ENCODE measurements around the gene IL16.
"Not testable (repeated sequence)": the region's sequence is repeated elsewhere in the genome, so short reads cannot be mapped to it uniquely, and the experiment has no call there.

IL16 gene

DNA sequence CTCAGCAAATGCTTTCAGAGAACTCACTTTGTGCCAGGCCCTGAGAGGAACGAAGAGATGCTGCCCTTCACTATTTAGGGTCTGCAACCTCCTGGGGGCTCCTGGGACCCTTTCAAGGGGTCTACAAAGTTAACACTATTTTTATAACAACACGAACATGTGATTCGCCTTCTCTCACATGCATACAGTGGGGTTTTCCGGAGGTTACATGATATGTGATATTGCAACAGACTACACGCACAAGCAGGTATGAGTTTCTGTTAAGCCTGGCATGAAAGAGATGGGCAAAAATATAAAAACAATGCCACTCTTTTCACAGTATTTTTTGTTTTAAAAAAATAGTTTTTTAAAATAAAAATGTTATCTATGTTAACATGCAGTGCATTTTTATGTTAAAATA is 117.0 kb downstream of the IL16 start:
- no peak for DNase-seq (ENCODE audit: low read depth)

DNA sequence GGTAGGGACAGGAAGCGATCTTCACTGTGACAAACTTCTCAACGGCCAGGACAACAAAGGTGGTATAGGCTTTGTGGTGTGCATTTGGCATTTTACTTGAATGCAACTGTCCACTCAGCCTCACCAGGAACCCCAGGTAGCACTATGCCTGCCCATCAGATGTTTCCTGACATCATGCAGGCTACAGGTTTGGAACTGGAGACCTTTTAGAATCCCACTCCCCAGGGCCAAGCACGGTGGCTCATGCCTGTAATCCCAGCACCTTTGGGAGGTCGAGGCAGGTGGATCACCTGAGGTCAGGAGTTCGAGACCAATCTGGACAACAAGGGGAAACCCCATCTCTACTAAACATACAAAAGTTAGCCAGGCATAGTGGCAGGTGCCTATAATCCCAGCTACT is 117.7 kb downstream of the IL16 start:
- no peak for DNase-seq (ENCODE audit: low read depth)

GRCh38 chr15:81315452-81316175 is 118.9 kb downstream of the IL16 start:
- no peak for DNase-seq (ENCODE audit: low read depth)

- DNase-seq (ENCODE audit: low read depth): no peak
Measured at GRCh38 chr15:81316267-81316666, 119.6 kb downstream of the IL16 start.

DNA sequence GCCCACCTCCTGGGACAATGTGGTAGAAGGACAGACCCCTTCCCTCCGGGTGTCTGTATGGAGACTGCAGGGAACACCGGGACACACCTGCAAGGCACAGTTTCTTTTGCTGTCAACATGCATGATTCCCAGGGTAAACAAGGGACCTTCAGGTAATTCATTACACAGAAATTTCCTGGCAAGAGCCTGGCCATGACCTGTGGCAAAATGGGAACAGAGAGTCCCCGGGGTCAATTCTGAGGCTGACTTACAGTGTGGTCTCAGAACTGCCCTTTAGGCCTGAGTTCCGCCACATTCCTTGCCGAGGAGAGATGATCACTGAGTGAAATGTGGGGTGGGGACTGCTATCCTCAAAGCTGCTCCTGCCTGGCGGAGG is 121.0 kb downstream of the IL16 start:
- DNase-seq (ENCODE audit: low read depth): no peak

GRCh38 chr15:81321667-81322066 is 125.0 kb downstream of the IL16 start:
- no peak for DNase-seq (ENCODE audit: low read depth)

GRCh38 chr15:81322676-81323253 is 126.1 kb downstream of the IL16 start:
- no peak for DNase-seq (ENCODE audit: low read depth)

DNA sequence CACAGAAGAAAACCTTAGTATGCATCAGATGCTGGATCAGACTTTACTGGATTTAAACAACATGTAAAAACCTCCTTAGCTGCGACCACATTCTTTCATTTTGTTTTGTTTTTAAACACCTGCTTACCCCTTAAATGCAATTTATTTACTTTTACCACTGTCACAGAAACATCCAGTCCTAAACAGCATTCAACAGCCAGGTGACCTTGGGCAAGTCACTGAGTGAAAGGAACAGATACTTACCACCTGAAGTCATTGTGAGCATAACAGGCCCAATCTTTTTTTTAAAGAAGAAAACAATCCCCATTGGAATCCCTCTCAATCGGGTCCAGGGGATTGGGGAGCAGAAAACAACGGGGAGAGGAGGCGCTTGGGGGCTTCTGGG is 126.9 kb downstream of the IL16 start:
- no peak for DNase-seq (ENCODE audit: low read depth)

DNA sequence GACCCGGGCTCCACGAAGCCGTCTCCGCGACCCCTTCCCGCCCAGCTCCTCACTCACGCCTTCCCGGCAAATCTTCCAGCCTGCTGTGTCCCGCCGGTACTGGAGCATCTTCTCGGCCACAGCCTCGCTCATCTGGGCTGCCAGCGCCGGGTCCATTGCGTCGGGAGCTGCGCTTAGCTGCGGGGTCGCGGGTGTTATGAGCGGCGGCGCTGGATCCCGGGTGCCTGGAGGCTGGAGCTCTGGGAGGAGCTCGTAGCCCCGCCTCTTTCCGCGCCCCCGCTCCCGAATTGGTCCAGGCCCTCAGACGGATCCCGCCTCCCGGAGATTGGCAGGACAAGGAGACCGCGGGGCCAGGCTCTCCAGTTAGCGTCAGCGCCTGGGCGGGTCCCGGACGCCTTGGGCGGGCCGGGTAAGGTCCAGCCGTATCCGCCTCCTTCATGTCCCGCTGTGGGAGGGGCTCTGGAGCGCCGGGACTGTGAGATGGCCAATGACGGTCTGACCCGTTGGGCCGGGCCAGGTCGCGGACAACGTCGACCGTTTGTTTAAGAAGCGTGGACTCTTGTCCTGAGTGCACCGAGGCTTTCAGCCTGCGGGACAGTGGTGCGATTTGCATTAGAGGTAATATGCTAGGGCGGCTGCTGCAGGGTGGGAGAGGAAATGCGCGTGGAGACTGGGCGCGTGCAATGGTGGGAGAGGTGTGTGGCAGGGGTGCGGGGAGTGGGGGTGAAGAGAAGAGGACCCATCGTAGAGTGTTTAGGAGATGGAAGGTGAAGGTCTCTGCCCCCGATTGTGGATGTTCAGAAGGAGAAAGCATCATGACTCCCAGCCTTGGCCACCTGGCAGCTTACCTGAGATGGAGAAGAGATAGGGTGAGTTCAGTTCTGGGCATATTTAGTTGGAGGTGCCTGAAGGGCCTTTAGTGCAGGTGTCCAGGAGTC is 127.5 kb downstream of the IL16 start, which contains the start of gene STARD5:
Gene STARD5 (minus strand): TSS at position 198 of the 938 bp plus-strand sequence. CDS start 42 bp downstream, at position 156.
- DNase-seq (ENCODE audit: low read depth): peak; percentile 98

- DNase-seq (ENCODE audit: low read depth): peak; percentile 37
Measured at GRCh38 chr15:81326466-81327212, 130.0 kb downstream of the IL16 start.

DNA sequence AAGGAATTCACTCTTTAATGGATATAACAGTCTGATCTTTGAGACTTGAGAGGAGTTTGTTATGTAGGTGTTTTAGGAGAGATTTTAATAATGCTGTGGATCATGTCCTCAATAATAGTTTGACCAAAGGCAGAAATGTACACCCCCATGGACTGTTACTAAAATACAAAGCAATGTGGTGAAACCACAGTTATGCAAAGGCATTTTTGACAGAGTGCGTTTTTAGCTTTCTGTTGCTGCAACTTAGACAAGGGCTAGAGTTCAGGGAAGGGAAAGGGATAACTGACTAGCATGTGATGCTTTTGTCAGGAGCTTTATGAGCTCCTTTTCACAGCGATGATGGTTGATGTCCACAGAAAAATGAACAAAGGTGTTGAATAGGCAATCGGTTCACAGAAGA is 130.8 kb downstream of the IL16 start:
- DNase-seq (ENCODE audit: low read depth): peak; percentile 91

DNA sequence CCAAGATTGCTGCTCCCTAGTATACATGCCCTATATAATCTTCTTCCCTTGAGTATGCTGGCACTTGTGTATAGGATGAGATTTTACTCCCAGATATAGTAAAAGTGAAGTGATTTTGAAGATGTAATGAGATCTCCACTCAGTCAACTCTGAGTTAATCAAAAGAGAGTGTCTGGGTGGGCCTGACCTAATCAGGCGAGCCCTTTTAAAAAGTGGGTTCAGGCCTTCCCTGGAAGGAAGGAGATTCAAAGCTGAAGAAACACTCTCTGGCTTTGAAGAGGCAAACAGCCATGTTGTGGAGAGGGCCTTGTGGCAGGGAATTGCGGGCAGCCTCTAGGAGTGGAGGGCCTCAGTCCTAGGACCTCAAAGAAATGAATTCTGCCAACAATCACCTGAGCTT is 132.8 kb downstream of the IL16 start:
- DNase-seq (ENCODE audit: low read depth): no peak

- peak; percentile 27 for DNase-seq (ENCODE audit: low read depth)
Measured at GRCh38 chr15:81330366-81331090, 133.8 kb downstream of the IL16 start.

DNA sequence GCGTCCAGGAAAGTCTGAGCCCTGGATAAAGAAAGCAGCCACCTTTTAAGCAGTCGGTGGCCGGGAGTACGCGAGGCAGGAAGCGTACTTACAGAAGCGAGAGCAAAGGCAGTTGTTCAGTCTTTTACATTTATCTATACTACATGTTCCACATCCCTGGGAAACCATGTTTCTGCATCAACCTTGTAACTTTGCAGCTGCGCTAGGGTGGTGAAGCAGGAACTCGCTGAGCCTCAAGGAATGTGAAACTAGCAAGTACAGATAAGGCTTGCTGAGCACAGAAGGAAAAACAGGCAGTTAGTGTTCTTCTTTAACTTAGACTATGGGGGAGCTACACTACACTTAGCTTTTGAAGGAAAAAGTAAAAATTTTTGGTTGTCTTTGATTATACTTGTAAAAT is 134.5 kb downstream of the IL16 start:
- not testable (repeated sequence) for DNase-seq (ENCODE audit: low read depth)

- no peak for DNase-seq (ENCODE audit: low read depth)
Measured at GRCh38 chr15:81331600-81331999, 134.9 kb downstream of the IL16 start.

DNA sequence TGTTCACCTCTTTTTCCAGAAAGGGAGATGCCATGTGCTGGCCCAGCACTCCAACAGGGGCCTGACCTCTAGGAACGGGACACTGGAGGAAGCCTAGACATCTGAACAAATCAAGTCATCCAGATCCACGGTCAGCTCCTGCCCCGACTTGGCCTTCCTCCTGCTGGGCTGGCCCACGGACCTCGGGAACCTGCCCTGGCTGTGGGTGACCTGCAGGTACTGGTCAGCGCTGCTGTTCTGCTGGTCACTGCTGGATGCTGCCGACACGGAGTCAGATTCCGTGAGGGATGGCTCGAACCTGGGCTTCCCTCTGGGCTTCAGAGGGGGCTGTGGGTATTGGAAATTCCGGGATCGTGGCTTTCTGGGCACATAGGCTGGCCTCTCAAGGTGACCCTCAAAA is 135.6 kb downstream of the IL16 start:
- no peak for DNase-seq (ENCODE audit: low read depth)

DNA sequence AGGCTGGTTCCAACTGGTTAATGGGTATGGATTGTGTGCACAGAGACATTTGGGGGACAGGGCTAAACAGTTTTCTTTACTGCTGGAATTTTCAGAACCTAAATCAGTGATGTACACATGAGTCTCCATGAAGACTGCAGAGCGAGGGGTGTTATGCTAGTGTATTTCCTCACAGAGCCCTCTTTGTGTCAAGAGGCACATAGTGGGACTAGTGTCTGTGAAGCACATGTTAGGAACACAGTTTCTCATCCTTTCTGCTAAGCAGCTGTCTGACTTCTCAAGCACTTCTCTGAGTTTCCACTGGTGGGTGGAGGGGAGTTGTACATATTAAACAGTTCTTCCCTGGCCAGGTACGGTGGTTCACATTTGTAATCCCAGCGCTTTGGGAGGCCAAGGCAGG is 136.7 kb downstream of the IL16 start:
- DNase-seq (ENCODE audit: low read depth): no peak

- no peak for DNase-seq (ENCODE audit: low read depth)
Measured at GRCh38 chr15:81334768-81335435, 138.2 kb downstream of the IL16 start.

- DNase-seq (ENCODE audit: low read depth): no peak
Measured at GRCh38 chr15:81335631-81336030, 139.0 kb downstream of the IL16 start.

- peak; percentile 51 for DNase-seq (ENCODE audit: low read depth)
Measured at GRCh38 chr15:81336568-81336967, 139.9 kb downstream of the IL16 start.

DNA sequence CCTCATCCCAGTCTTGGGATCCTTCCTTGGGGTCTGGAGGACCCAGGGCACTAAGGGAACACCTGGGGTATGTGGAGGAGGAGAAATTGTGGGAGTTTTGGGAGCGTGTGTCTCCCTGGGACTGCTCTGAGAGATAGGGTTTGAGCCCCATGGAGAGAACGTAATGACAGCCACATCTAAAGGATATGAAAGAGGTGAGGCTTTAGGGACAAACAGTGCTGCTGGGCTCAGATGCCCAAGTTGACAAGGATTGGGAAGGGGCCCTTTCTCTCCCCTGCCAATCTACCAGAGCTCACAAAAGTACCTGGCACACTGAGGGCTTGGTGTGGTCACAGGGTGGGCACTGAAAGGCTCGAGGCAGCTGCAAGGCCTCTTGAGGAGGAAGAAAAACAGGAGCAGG is 140.6 kb downstream of the IL16 start:
- DNase-seq (ENCODE audit: low read depth): no peak
